ENCODE data around the gene PPP3CB. TPM values are rescaled to one million over a fixed set of nuclear protein-coding genes. Genes with fewer than 3 reads are reported as not detected.

Gene PPP3CB
- total and polyA plus RNA-seq, 8 donors = 12.5 to 77.1 (median 29.1) TPM

GRCh38 chr10:73517166-73517888 lies 21.5 kb upstream of the PPP3CB start:
- TF ChIP-seq POLR2A (IDR thresholded peaks at IDR 0.05) (no peak), CTCF (IDR thresholded peaks at IDR 0.05) (no peak), EP300 (IDR thresholded peaks at IDR 0.05) (no peak), POLR2AphosphoS5 (IDR thresholded peaks at IDR 0.05) (no peak)
- H3K27me3 ChIP-seq = no peaks in the 10 kb centered on the region
- WGBS, 5 donors = 93 to 97% (median 94%) methylated on average over 4 of the region's 4 CpGs

GRCh38 chr10:73512207-73512743 lies 16.5 kb upstream of the PPP3CB start:
- no peaks in the 10 kb centered on the region for H3K4me1 ChIP-seq
- no peak overlapping the region for H3K27ac ChIP-seq
- H3K9me3 ChIP-seq = no peaks in the 10 kb centered on the region

More at GRCh38 chr10:73517166-73517888, 21.5 kb upstream of the PPP3CB start:
- peaks cover 40 to 97% (median 96%) of the 10 kb centered on the region in 4 donors for H3K36me3 ChIP-seq
- H3K4me1 ChIP-seq = no peaks in the 10 kb centered on the region
- no peaks in the 10 kb centered on the region for H3K9me3 ChIP-seq
- H3K4me3 ChIP-seq = no peak overlapping the region
- no peak overlapping the region for H3K27ac ChIP-seq
- intact Hi-C loops (cut with DNase I; ENCODE audit: low total_unique reads) = no loop called here
- no peak for DNase-seq

GRCh38 chr10:73509695-73510094 lies 13.9 kb upstream of the PPP3CB start:
- DNase-seq = no peak
- intact Hi-C loops (cut with DNase I; ENCODE audit: low total_unique reads) = no loop called here
- Histone ChIP-seq H3K4me3 (no peak overlapping the region), H3K4me1 (no peaks in the 10 kb centered on the region), H3K36me3 (peaks cover 13 to 67% (median 55%) of the 10 kb centered on the region in 4 donors), H3K27me3 (no peaks in the 10 kb centered on the region), H3K27ac (no peak overlapping the region), H3K9me3 (no peaks in the 10 kb centered on the region)
- WGBS, 5 donors = 86 to 98% (median 92%) methylated on average over 5 of the region's 5 CpGs
- TF ChIP-seq CTCF (IDR thresholded peaks at IDR 0.05) (no peak), EP300 (IDR thresholded peaks at IDR 0.05) (no peak), POLR2A (IDR thresholded peaks at IDR 0.05) (no peak), POLR2AphosphoS5 (IDR thresholded peaks at IDR 0.05) (no peak)

More at GRCh38 chr10:73512207-73512743, 16.5 kb upstream of the PPP3CB start:
- Histone ChIP-seq H3K4me3 (no peak overlapping the region), H3K27me3 (no peaks in the 10 kb centered on the region), H3K36me3 (peaks cover 18 to 71% (median 64%) of the 10 kb centered on the region in 4 donors)
- no peak for DNase-seq
- 95 to 100% (median 98%) methylated on average over 4 of the region's 4 CpGs for WGBS, 5 donors
- intact Hi-C loops (cut with DNase I; ENCODE audit: low total_unique reads) = no loop called here
- TF ChIP-seq EP300 (IDR thresholded peaks at IDR 0.05) (no peak), POLR2A (IDR thresholded peaks at IDR 0.05) (no peak), POLR2AphosphoS5 (IDR thresholded peaks at IDR 0.05) (no peak), CTCF (IDR thresholded peaks at IDR 0.05) (no peak)

GRCh38 chr10:73506491-73506890 lies 10.7 kb upstream of the PPP3CB start:
- H3K9me3 ChIP-seq = no peaks in the 10 kb centered on the region
- H3K27ac ChIP-seq = no peak overlapping the region
- H3K4me3 ChIP-seq = no peak overlapping the region
- TF ChIP-seq POLR2A (IDR thresholded peaks at IDR 0.05) (no peak), POLR2AphosphoS5 (IDR thresholded peaks at IDR 0.05) (no peak), CTCF (IDR thresholded peaks at IDR 0.05) (no peak), EP300 (IDR thresholded peaks at IDR 0.05) (no peak)
- no peaks in the 10 kb centered on the region for H3K27me3 ChIP-seq
- whole genome bisulfite sequencing, 5 donors = 88 to 92% (median 91%) methylated on average over 1 of the region's 1 CpG
- intact Hi-C loops (cut with DNase I; ENCODE audit: low total_unique reads) = no loop called here
- DNase-seq = no peak
- H3K36me3 ChIP-seq = peaks cover 17 to 64% (median 54%) of the 10 kb centered on the region in 4 donors
- H3K4me1 ChIP-seq = no peaks in the 10 kb centered on the region
